ENCODE measurements around the gene GPR183. TPM values are rescaled to one million over a fixed set of nuclear protein-coding genes. Genes with fewer than 3 reads are reported as not detected.

The GPR183 gene
- total RNA-seq, 1 donor from 2014 or later: 4.9 TPM

GRCh38 chr13:99341969-99342722, 34.9 kb upstream of the GPR183 start:
- H3K4me1 Mint-ChIP-seq (ENCODE audit: low read depth, unreplicated experiment): peaks cover 3% of the 10 kb centered on the region
- FAIRE-seq (no peak), DNase-seq (ENCODE audit: low read depth) (no peak)
- H3K9me3 Mint-ChIP-seq (ENCODE audit: unreplicated experiment): peaks cover 2% of the 10 kb centered on the region
- H3K4me1 ChIP-seq (ENCODE audit: insufficient read depth, low read length): no peaks in the 10 kb centered on the region
- no peak overlapping the region for H3K4me3 ChIP-seq (ENCODE audit: insufficient read depth, low read depth, low read length)
- no peaks in the 10 kb centered on the region for H3K27me3 ChIP-seq (ENCODE audit: insufficient read depth, low read length)
- H3K9me3 ChIP-seq (ENCODE audit: insufficient read depth, low read depth, low read length): no peaks in the 10 kb centered on the region
- no peaks in the 10 kb centered on the region for H4K20me1 ChIP-seq (ENCODE audit: insufficient read depth, low read length)
- H3K27me3 Mint-ChIP-seq (ENCODE audit: low read depth, unreplicated experiment): no peaks in the 10 kb centered on the region
- no peak overlapping the region for H3K9ac ChIP-seq (ENCODE audit: low read length)
- H3K4me3 Mint-ChIP-seq (ENCODE audit: unreplicated experiment): no peak overlapping the region
- no peak overlapping the region for H3K4me2 ChIP-seq (ENCODE audit: low read length)
- H3K36me3 Mint-ChIP-seq (ENCODE audit: low read depth, unreplicated experiment): peaks cover 26% of the 10 kb centered on the region
- no peak overlapping the region for H2AFZ ChIP-seq (ENCODE audit: low read depth, low read length)
- H3K79me2 ChIP-seq (ENCODE audit: insufficient read depth, low read length): no peaks in the 10 kb centered on the region
- no peak for TF ChIP-seq EZH2 (IDR thresholded peaks at IDR 0.05; ENCODE audit: insufficient read depth, low read length)
- TF ChIP-seq CTCF (IDR thresholded peaks at IDR 0.05; ENCODE audit: insufficient read depth, low read depth, low read length): no peak
- H3K27ac Mint-ChIP-seq (ENCODE audit: unreplicated experiment): no peak overlapping the region
- H3K36me3 ChIP-seq (ENCODE audit: insufficient read depth, low read length): peaks cover 2% of the 10 kb centered on the region
- no peak overlapping the region for H3K27ac ChIP-seq (ENCODE audit: low read depth, low read length)

- Mint-ChIP-seq H3K27ac (ENCODE audit: unreplicated experiment) (no peak overlapping the region), H3K27me3 (ENCODE audit: low read depth, unreplicated experiment) (no peaks in the 10 kb centered on the region), H3K9me3 (ENCODE audit: unreplicated experiment) (no peaks in the 10 kb centered on the region), H3K36me3 (ENCODE audit: low read depth, unreplicated experiment) (peaks cover 19% of the 10 kb centered on the region), H3K4me1 (ENCODE audit: low read depth, unreplicated experiment) (peaks cover 3% of the 10 kb centered on the region), H3K4me3 (ENCODE audit: unreplicated experiment) (no peak overlapping the region)
- no peaks in the 10 kb centered on the region for H3K9me3 ChIP-seq (ENCODE audit: insufficient read depth, low read depth, low read length)
- peaks cover 2% of the 10 kb centered on the region for H3K36me3 ChIP-seq (ENCODE audit: insufficient read depth, low read length)
- no peak overlapping the region for H3K4me3 ChIP-seq (ENCODE audit: insufficient read depth, low read depth, low read length)
- no peaks in the 10 kb centered on the region for H3K27me3 ChIP-seq (ENCODE audit: insufficient read depth, low read length)
- DNase-seq (ENCODE audit: low read depth) (no peak), FAIRE-seq (no peak)
- no peak overlapping the region for H3K4me2 ChIP-seq (ENCODE audit: low read length)
- H3K9ac ChIP-seq (ENCODE audit: low read length): no peak overlapping the region
- H4K20me1 ChIP-seq (ENCODE audit: insufficient read depth, low read length): no peaks in the 10 kb centered on the region
- TF ChIP-seq EZH2 (IDR thresholded peaks at IDR 0.05; ENCODE audit: insufficient read depth, low read length): no peak
- no peak for TF ChIP-seq CTCF (IDR thresholded peaks at IDR 0.05; ENCODE audit: insufficient read depth, low read depth, low read length)
- no peak overlapping the region for H3K27ac ChIP-seq (ENCODE audit: low read depth, low read length)
- no peak overlapping the region for H2AFZ ChIP-seq (ENCODE audit: low read depth, low read length)
- no peaks in the 10 kb centered on the region for H3K79me2 ChIP-seq (ENCODE audit: insufficient read depth, low read length)
- H3K4me1 ChIP-seq (ENCODE audit: insufficient read depth, low read length): no peaks in the 10 kb centered on the region
These were observed 33.4 kb upstream of the GPR183 start for GRCh38 chr13:99340638-99341037.

GRCh38 chr13:99339736-99340397, 32.7 kb upstream of the GPR183 start:
- peak; percentile 9 for FAIRE-seq
- peaks cover 2% of the 10 kb centered on the region for H3K36me3 ChIP-seq (ENCODE audit: insufficient read depth, low read length)
- no peak overlapping the region for H3K4me2 ChIP-seq (ENCODE audit: low read length)
- no peaks in the 10 kb centered on the region for H4K20me1 ChIP-seq (ENCODE audit: insufficient read depth, low read length)
- H3K9me3 ChIP-seq (ENCODE audit: insufficient read depth, low read depth, low read length): no peaks in the 10 kb centered on the region
- no peaks in the 10 kb centered on the region for H3K79me2 ChIP-seq (ENCODE audit: insufficient read depth, low read length)
- H3K27ac ChIP-seq (ENCODE audit: low read depth, low read length): no peak overlapping the region
- Mint-ChIP-seq H3K4me1 (ENCODE audit: low read depth, unreplicated experiment) (peaks cover 3% of the 10 kb centered on the region), H3K36me3 (ENCODE audit: low read depth, unreplicated experiment) (peaks cover 18% of the 10 kb centered on the region), H3K27me3 (ENCODE audit: low read depth, unreplicated experiment) (no peaks in the 10 kb centered on the region), H3K27ac (ENCODE audit: unreplicated experiment) (no peak overlapping the region), H3K9me3 (ENCODE audit: unreplicated experiment) (no peaks in the 10 kb centered on the region), H3K4me3 (ENCODE audit: unreplicated experiment) (no peak overlapping the region)
- no peak overlapping the region for H3K4me3 ChIP-seq (ENCODE audit: insufficient read depth, low read depth, low read length)
- TF ChIP-seq CTCF (IDR thresholded peaks at IDR 0.05; ENCODE audit: insufficient read depth, low read depth, low read length) (no peak), EZH2 (IDR thresholded peaks at IDR 0.05; ENCODE audit: insufficient read depth, low read length) (no peak)
- DNase-seq (ENCODE audit: low read depth): peak; percentile 33
- H2AFZ ChIP-seq (ENCODE audit: low read depth, low read length): no peak overlapping the region
- no peaks in the 10 kb centered on the region for H3K27me3 ChIP-seq (ENCODE audit: insufficient read depth, low read length)
- no peak overlapping the region for H3K9ac ChIP-seq (ENCODE audit: low read length)
- H3K4me1 ChIP-seq (ENCODE audit: insufficient read depth, low read length): no peaks in the 10 kb centered on the region
